ENCODE results near the gene COL20A1.

GRCh38 chr20:63336232-63336752 is 43.3 kb downstream of the COL20A1 start:
- TF ChIP-seq POLR2AphosphoS5 (IDR thresholded peaks at IDR 0.05) (no peak), CTCF (IDR thresholded peaks at IDR 0.05) (no peak), POLR2A (IDR thresholded peaks at IDR 0.05) (no peak)
